ENCODE measurements around the gene GALNT17.

Gene GALNT17

DNA sequence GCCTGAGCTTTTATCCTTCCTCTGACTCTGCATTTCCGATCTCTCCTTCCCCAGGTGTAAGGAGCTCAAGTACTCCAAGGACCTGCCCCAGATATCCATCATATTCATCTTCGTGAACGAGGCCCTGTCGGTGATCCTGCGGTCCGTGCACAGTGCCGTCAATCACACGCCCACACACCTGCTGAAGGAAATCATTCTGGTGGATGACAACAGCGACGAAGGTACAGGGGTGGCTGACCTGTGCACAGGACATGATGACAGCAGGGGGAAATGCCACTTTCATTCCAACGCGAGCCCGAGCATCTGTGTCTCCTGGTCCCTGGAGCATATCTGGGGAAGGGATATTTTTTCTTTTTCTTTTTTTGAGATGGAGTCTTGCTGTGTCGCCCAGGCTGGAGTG is 256.2 kb downstream of the GALNT17 start:
- no peak for ATAC-seq
- no peaks in the 10 kb centered on the region for H3K4me1 Mint-ChIP-seq
- no peak overlapping the region for H3K4me3 Mint-ChIP-seq
- no peak for DNase-seq
- H3K9me3 Mint-ChIP-seq, result peaks cover 7 to 45% of the 10 kb centered on the region in 2 donors
- no peaks in the 10 kb centered on the region for H3K27me3 Mint-ChIP-seq
- no peak overlapping the region for H3K27ac Mint-ChIP-seq

DNA sequence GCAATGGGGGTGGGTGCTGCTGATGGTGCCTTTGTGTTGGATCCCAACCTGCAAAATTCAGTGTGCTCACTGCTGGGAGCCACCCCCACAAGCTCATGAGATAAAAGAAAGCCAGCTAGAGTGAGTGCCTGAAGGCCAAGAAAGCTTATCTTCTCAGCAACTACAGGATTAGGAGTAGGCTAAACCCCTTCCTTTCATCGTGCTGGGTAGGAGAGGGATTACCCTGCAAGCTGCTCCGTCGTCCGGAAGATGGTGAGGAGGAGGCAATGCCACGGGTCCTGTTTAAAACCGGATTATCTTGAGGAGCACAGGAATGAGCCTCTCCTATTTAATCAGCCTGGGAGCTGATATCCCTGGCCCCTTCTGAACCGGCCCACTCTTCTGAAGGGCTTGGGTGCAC is 258.0 kb downstream of the GALNT17 start:
- Mint-ChIP-seq H3K9me3 (peaks cover 12 to 43% of the 10 kb centered on the region in 2 donors), H3K27ac (no peak overlapping the region), H3K27me3 (no peaks in the 10 kb centered on the region), H3K4me3 (no peak overlapping the region), H3K4me1 (no peaks in the 10 kb centered on the region)
- no peak for DNase-seq
- ATAC-seq, result no peak

DNA sequence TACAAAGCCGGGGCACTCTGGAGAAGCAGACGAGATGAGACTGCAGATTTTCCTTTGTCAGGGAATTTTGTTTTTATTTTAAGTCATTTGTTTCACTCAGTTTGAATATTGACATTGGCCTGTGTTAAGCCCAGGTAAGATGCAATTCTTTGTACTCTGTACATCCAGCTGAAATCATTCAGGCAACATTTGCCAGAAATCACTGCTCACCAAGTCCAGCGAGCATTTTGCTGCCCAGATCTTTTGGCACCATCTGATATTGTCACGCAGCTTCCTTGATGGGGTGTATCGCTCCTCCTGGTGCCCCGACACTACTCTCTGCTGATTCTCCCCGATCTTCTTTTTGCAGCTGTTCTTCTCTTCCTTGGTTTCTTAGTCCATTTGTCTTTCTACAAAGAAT is 261.7 kb downstream of the GALNT17 start:
- DNase-seq (no peak), ATAC-seq (no peak)
- no peaks in the 10 kb centered on the region for H3K27me3 Mint-ChIP-seq
- no peak overlapping the region for H3K27ac Mint-ChIP-seq
- H3K4me1 Mint-ChIP-seq, result no peaks in the 10 kb centered on the region
- H3K9me3 Mint-ChIP-seq, result peaks cover 26 to 47% of the 10 kb centered on the region in 2 donors
- H3K4me3 Mint-ChIP-seq, result no peak overlapping the region

DNA sequence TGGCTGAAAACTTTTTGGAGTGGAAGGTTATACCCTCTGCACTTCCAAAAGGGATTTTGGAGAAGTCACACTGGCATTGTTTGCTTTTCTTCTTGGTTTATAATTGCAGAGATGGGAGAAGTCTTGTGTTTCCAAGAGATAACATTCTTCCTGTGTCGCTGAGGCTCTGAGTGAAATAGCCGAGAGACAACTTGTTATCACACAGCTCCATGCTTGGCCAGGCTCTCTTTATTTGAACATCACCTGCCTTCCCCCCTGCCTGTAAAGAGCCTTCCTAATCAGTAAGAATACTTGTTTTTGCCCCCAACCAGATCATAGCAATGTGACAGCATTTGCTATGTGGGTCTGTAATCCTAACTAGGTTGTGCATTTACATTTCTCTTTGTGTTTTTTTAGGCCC is 270.7 kb downstream of the GALNT17 start:
- DNase-seq (no peak), ATAC-seq (no peak)
- no peak overlapping the region for H3K4me3 Mint-ChIP-seq
- no peaks in the 10 kb centered on the region for H3K4me1 Mint-ChIP-seq
- H3K9me3 Mint-ChIP-seq, result peaks cover 9 to 40% of the 10 kb centered on the region in 2 donors
- H3K27me3 Mint-ChIP-seq, result no peaks in the 10 kb centered on the region
- no peak overlapping the region for H3K27ac Mint-ChIP-seq

DNA sequence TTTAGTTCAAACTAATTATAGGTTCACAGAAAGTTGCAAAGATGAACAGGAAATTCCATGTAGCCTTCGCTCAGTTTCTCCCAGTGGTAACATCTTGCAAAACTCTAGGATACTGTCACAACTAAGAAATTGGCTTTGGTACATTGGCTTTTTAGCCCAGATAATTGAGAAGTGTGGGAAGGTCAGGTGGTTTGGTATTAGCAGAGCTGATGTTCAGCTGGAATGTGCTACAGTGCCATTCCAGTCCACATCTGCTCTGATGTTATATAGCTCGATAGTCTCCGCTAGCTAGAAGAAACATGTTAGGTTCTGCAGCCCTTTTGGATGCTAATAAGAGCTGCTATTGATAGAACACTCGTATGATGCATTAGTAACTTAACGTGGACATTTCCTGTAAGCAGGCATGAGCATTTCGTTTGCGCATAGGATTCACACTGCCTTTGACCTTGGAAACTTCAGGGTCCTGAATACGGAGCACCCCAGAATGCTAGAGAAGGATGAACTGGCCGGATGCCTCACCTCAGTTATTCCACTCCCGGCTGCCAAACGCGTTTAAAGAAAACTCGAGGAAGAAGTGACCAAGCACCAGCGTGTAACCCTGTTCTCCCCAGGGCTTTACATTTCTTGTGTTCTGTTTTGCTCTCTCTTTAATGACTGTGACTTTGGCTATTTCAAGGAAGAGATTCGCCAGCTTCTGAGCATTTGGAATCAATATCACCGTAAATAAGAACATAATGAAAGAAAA is 271.4 kb downstream of the GALNT17 start:
- DNase-seq (no peak), ATAC-seq (no peak)
- Mint-ChIP-seq H3K4me3 (no peak overlapping the region), H3K27ac (no peak overlapping the region), H3K9me3 (peaks cover 2 to 40% of the 10 kb centered on the region in 2 donors), H3K27me3 (no peaks in the 10 kb centered on the region), H3K4me1 (no peaks in the 10 kb centered on the region)

DNA sequence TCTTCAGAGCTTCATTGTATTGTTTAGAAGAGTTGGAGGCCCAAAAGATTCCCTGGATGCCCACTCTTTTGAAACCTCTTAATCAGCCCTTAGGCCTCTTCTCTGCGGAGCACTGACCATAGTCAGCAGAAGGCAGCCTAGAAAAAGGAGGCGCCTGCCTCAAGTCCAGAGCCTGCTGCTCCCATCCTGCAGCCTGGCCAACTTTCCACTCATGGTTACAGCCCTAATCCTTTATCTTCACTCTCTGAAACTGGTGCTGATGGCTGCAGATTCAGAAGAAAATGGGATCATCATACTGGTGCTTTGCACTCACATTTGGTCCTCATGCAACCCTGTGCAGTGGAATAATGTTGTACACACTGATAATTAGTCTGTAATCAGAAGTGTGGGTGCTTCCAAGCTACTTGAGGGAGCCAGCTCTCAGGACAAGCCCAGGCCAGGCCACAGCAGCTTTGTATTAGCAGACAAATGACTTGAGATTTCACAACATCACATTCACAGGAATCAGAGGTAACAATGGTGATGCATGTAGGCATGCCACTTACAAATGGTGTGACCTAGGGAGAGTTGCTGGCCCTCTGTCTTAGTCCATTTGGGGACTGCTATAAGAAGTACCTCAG is 272.9 kb downstream of the GALNT17 start:
- ATAC-seq (no peak), DNase-seq (no peak)
- no peaks in the 10 kb centered on the region for H3K4me1 Mint-ChIP-seq
- H3K4me3 Mint-ChIP-seq, result no peak overlapping the region
- no peak overlapping the region for H3K27ac Mint-ChIP-seq
- peaks cover 0 to 39% of the 10 kb centered on the region in 2 donors for H3K9me3 Mint-ChIP-seq
- H3K27me3 Mint-ChIP-seq, result no peaks in the 10 kb centered on the region

DNA sequence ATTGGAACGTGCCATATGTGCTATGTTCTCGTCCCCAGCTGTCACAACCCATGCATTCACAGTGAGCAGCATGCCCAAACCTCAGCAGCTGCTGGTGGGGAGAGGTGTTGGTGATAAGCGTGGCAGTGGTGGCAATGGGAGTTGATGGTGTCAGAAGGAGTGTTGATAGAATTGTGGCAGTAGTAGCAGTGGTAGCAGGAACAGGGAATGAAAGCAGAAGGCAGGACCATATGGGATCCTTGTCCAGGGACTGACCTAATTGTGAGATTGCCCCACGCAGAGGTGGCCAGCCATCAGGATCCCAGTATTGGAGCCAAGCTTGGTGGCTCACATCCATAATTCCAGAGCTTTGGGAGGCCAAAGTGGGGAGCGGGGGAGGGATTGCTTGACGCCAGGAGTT is 276.3 kb downstream of the GALNT17 start:
- DNase-seq (no peak), ATAC-seq (no peak)
- H3K27ac Mint-ChIP-seq, result no peak overlapping the region
- no peaks in the 10 kb centered on the region for H3K27me3 Mint-ChIP-seq
- no peaks in the 10 kb centered on the region for H3K4me1 Mint-ChIP-seq
- peaks cover 13 to 55% of the 10 kb centered on the region in 2 donors for H3K9me3 Mint-ChIP-seq
- no peak overlapping the region for H3K4me3 Mint-ChIP-seq

DNA sequence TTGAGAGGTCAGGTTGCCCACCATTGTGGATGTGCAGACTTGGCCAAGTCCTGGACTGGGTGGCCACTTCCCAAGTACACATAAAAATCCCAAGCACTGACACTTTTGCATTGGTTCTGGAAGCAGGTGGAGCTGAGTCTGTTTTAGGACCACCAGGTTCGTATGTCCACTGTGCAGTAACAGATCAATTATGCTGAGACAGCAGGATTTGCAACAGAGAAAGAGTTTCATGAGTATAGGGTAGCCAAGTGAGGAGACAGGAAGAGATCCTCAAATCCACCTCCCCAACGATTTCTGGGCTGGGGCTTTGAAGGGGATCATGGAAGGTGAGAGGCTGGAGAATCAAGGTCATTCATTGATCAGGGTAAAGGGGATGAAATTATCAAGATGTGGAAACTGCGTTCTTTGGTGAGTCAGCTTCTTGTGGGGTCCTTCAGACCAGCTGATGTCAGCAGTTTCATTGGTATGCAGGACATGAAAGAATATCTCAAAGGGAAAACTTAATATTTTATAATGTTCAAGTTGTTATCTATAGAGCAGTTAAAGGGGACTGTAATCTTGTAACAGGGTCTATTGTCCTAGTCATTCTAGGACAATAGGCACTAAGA is 277.7 kb downstream of the GALNT17 start:
- peaks cover 16 to 42% of the 10 kb centered on the region in 2 donors for H3K9me3 Mint-ChIP-seq

DNA sequence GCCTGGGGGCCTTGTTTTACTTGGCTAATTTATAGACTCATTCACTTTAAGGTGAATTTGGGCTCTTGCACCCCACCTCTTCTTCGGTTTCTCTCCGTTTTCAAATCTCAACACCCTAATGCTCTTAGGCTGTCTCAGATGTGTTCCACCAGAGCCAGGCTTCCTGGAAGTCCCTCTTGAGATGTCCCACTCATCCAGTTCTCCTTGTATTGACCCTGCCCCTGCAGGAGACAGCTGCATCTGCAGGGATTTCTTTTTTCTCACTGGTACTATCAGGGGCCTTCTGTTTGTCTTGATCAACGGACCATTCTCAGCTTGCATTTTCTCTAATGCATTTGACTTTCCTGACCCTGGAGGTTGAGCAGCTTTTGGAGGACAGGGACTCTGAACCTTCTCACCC is 279.5 kb downstream of the GALNT17 start:
- Mint-ChIP-seq H3K4me1 (no peaks in the 10 kb centered on the region), H3K27ac (no peak overlapping the region), H3K4me3 (no peak overlapping the region), H3K27me3 (no peaks in the 10 kb centered on the region), H3K9me3 (peaks cover 22 to 51% of the 10 kb centered on the region in 2 donors)
- no peak for ATAC-seq
- no peak for DNase-seq

More for the DNA sequence above, 277.7 kb downstream of the GALNT17 start:
- Mint-ChIP-seq H3K4me3 (no peak overlapping the region), H3K27me3 (no peaks in the 10 kb centered on the region), H3K4me1 (no peaks in the 10 kb centered on the region), H3K27ac (no peak overlapping the region)
- ATAC-seq (no peak), DNase-seq (no peak)

DNA sequence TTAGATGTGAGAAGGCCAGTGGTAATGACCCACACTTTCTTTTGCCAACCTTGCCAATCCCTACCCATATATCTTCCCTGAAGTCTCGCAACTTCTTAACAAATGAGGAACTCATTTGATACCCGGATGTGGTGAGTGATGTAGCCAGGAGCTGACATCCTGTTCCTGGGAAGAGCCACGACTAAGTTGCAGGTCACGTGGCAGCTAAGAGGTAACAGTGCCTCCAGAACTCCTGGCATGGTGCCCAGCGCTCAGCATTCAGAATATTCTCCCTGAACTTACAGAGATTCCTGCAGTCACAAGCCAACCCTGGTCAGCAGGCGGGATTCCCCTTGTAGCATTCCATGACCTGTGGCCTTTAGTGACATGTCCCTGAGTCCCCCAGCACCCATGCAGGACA is 282.5 kb downstream of the GALNT17 start:
- Mint-ChIP-seq H3K4me3 (no peak overlapping the region), H3K27ac (no peak overlapping the region), H3K27me3 (no peaks in the 10 kb centered on the region), H3K9me3 (peaks cover 36 to 41% of the 10 kb centered on the region in 2 donors), H3K4me1 (no peaks in the 10 kb centered on the region)
- no peak for ATAC-seq
- no peak for DNase-seq

DNA sequence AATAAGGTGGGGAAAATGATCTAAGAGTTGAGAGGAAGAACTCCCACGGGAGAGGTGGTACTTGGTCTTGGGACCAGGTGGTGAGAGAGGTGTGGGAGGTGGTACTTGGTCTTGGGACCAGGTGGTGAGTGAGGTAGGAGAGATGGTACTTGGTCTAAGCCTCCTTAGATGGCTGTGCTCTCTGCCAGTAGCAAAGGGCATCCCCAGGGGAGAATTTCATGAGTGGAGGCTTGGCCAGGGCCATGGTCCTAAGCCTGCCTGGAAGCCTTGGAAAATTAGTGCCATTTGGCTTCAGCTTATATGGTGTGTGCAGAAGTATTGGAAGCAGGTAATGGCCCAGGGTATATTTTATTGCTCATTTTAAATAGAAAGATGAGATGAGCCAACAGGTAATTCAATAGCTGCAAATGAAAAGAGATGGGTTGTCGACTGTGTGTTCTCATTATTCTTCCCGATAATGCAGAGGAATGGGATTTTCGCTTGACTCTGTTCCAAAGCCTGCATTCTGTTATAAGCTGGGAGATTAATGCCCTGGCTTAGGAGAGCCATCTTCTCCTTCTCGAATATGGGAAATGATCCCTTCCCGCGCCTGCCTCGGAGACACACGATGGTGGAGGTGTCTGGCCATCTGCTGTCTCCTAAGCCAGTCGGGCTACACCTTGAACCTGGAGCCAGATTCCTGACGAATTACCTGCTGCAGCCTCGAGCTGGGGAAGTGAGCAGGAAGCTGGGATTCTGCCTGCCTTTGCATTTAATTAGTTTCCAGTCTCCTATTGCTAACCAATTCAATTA is 287.8 kb downstream of the GALNT17 start:
- ATAC-seq, result no peak
- no peaks in the 10 kb centered on the region for H3K4me1 Mint-ChIP-seq

DNA sequence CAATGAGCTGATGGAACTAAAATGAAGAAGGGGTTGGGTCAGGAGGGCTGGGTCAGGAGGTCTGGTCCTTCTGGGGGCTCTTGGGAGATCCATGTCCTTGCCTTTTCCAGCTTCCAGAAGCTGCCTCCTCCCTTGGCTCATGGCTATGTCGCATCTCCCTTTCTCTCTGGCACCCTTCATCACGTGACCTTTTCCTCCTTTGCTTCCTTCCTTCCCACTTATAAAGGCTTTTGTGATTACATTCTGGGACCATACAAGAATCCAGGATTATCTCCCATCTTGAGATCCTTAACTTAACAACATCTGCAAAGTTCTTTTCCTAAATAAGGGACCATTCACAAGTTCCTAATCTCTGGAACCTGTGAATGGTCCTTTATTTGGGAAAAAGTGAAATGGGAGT is 290.2 kb downstream of the GALNT17 start:
- Mint-ChIP-seq H3K27me3 (no peaks in the 10 kb centered on the region), H3K27ac (no peak overlapping the region), H3K4me1 (no peaks in the 10 kb centered on the region), H3K4me3 (no peak overlapping the region), H3K9me3 (peaks cover 16 to 30% of the 10 kb centered on the region in 2 donors)
- ATAC-seq (no peak), DNase-seq (no peak)

More for the DNA sequence above, 287.8 kb downstream of the GALNT17 start:
- Mint-ChIP-seq H3K27ac (no peak overlapping the region), H3K9me3 (peaks cover 21 to 30% of the 10 kb centered on the region in 2 donors), H3K4me3 (no peak overlapping the region), H3K27me3 (no peaks in the 10 kb centered on the region)
- DNase-seq, result no peak

DNA sequence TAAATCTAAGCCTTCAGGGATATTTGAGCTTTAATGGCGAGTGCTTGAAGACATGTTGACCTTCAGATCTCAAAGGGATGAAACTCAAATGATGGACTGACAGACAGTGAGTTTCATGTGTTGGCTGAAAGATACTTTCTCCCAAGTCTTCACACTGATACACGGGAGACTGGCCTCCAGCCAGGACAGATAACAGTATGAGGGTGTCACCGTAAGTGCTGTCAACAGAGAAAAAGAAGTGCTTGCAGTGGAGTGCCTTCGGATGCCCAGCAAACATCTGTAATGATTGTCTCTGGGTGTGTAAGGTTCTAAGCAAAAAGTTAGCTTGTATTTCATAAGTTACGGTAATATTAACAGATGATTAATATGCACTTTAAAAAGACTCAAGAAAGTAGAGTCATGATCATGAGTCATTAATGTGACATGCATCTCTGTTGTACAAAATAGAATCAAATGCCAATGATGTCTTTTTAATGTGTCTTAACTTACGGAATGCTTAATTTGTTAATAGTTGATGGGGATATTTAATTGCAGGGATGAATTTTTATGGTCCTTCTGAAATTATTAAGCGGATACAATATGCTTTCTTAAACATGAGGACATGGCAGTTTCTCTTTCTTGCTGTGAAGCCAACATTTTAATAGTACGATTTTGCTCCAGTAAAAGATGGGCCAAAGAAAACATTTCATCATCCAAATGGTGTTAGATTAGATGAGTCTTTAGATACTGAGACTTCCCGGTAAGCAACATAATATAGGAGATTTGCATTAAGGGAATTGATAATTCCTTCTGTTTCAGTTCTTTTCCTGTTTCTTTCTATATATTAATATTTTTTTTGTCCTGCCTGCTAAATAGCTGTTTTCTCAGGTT is 292.5 kb downstream of the GALNT17 start:
- DNase-seq (no peak), ATAC-seq (no peak)
- peaks cover 2 to 30% of the 10 kb centered on the region in 2 donors for H3K9me3 Mint-ChIP-seq
- H3K27me3 Mint-ChIP-seq, result no peaks in the 10 kb centered on the region
- no peaks in the 10 kb centered on the region for H3K4me1 Mint-ChIP-seq
- H3K4me3 Mint-ChIP-seq, result no peak overlapping the region
- no peak overlapping the region for H3K27ac Mint-ChIP-seq

DNA sequence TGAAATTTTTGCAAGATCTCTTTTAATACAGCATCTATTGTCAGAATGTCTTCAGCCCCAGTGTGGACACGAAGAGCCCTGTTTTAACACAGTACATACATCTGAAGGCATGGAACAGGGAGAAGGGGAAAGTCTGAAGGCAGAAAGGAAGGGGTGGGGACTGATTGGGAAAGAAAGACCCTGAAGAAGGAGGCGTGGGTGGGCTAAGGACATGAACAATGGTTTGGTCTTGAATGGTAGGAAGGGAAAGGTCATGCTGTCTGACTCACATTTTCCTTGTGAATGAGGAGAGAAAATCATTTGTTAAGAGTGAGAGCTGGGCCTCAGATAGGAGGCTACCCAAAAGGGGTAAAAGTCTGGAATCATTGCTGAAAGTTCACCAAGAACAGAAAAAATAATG is 297.1 kb downstream of the GALNT17 start:
- no peaks in the 10 kb centered on the region for H3K27me3 Mint-ChIP-seq
- no peak overlapping the region for H3K4me3 Mint-ChIP-seq
- no peaks in the 10 kb centered on the region for H3K4me1 Mint-ChIP-seq
- peaks cover 0 to 21% of the 10 kb centered on the region in 2 donors for H3K9me3 Mint-ChIP-seq
- H3K27ac Mint-ChIP-seq, result no peak overlapping the region
- no peak for DNase-seq
- ATAC-seq, result no peak

DNA sequence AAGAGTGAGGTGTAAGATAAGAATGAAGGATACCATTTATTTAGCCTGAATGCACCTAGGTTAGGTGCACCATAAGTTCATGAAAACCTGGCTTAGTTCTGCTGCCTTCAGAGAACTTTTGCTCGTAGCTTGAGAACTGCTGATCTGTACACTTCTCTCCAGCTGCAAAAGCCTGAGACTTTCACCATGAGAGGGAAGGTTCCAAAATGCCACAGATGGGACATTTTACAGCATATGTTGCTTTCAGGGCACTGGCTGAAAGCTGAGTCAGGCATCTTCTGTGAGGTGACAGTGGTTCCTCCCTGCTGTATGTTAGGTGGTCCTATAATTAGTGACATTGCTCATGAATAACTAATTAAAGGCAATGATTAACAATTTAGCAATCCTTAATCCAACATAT is 298.3 kb downstream of the GALNT17 start:
- ATAC-seq (no peak), DNase-seq (no peak)
- Mint-ChIP-seq H3K27me3 (no peaks in the 10 kb centered on the region), H3K27ac (no peak overlapping the region), H3K4me3 (no peak overlapping the region), H3K4me1 (no peaks in the 10 kb centered on the region), H3K9me3 (peaks cover 0 to 21% of the 10 kb centered on the region in 2 donors)

Data from stimulated activated naive CD8-positive, alpha-beta T cell treated with anti-CD3 and anti-CD28 coated beads, Interleukin-15, amount 100 ng/mL, for 72 hours (primary cell).